Peyer's patch (tissue), 4 donors: Measurements from ENCODE around the gene ST3GAL4.

Source experiments
- CTCF ChIP-seq, 6 experiments: fragments of 450-650 bp in 4 of 6; fragments of 200-600 bp in 2 of 6; sonication (generic) in 1 of 6; IDR thresholded peaks; one replicate each; pipeline ENCODE4 v1.5.1; 2017 to 2019; ENCODE audit warnings: antibody characterized with exemption in 6 of 6, mild to moderate bottlenecking in 3 of 6, moderate library complexity in 1 of 6
- POLR2A ChIP-seq, 2 donors: fragments of 450-650 bp; IDR thresholded peaks; one replicate each; pipeline ENCODE4 v1.5.1; 2017; ENCODE audit warnings: antibody characterized with exemption in 2 of 2, mild to moderate bottlenecking in 2 of 2, moderate library complexity in 2 of 2

DNA sequence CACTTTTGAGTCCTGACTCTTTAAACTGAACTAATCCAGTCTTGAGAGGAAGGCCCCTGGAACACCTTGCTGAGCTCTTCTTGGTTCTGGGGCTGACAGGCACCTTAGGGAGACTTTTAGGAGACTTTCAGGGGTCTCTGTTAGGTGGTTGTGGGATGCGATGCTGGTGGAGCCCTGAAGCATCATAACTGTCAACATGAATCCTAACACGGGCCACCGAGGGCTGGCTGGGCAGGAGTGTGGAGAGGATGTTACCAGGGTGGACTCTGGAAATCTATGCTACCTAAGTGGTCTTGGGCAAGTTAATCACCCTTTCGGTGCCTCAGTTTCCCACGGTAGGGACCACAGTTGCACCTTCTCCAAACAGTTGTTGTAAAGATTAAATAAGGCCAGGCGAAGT is 106.5 kb downstream of the ST3GAL4 start:
- no peak for TF ChIP-seq CTCF (IDR thresholded peaks at IDR 0.05)
- TF ChIP-seq POLR2A (IDR thresholded peaks at IDR 0.05), result no peak
